ENCODE data around the gene ZNF680. TPM values are rescaled to one million over a fixed set of nuclear protein-coding genes. Genes with fewer than 3 reads are reported as not detected.

Gene ZNF680
- total RNA-seq, 3 donors from 2014 or later: 16.2 to 50.3 (median 34.1) TPM

GRCh38 chr7:64606385-64606784, 43.5 kb upstream of the ZNF680 start:
- no peak for DNase-seq (ENCODE audit: low spot score in 2 of 2)
- H3K36me3 ChIP-seq: no peaks in the 10 kb centered on the region

GRCh38 chr7:64603271-64603670, 40.4 kb upstream of the ZNF680 start:
- intact Hi-C loops (cut with DNase I; ENCODE audit: low total_unique reads): no loop called here
- Histone ChIP-seq H3K27me3 (no peaks in the 10 kb centered on the region), H3K4me3 (no peak overlapping the region), H3K9me3 (no peaks in the 10 kb centered on the region), H3K4me1 (no peaks in the 10 kb centered on the region), H3K36me3 (no peaks in the 10 kb centered on the region), H3K27ac (no peak overlapping the region)
- DNase-seq (ENCODE audit: low spot score in 2 of 2): no peak
- no peak for TF ChIP-seq POLR2A (IDR thresholded peaks at IDR 0.05)
- TF ChIP-seq CTCF (IDR thresholded peaks at IDR 0.05): no peak
- TF ChIP-seq POLR2AphosphoS5 (IDR thresholded peaks at IDR 0.05): no peak

More at GRCh38 chr7:64606385-64606784, 43.5 kb upstream of the ZNF680 start:
- intact Hi-C loops (cut with DNase I; ENCODE audit: low total_unique reads): no loop called here
- Histone ChIP-seq H3K4me1 (no peaks in the 10 kb centered on the region), H3K27me3 (no peaks in the 10 kb centered on the region), H3K9me3 (no peaks in the 10 kb centered on the region), H3K27ac (no peak overlapping the region), H3K4me3 (no peak overlapping the region)
- TF ChIP-seq POLR2A (IDR thresholded peaks at IDR 0.05) (no peak), POLR2AphosphoS5 (IDR thresholded peaks at IDR 0.05) (no peak), CTCF (IDR thresholded peaks at IDR 0.05) (no peak)

GRCh38 chr7:64602518-64602917, 39.6 kb upstream of the ZNF680 start:
- H3K27me3 ChIP-seq: no peaks in the 10 kb centered on the region
- H3K4me3 ChIP-seq: no peak overlapping the region
- no peak overlapping the region for H3K27ac ChIP-seq
- DNase-seq (ENCODE audit: low spot score in 2 of 2): no peak
- intact Hi-C loops (cut with DNase I; ENCODE audit: low total_unique reads): no loop called here
- no peaks in the 10 kb centered on the region for H3K9me3 ChIP-seq
- TF ChIP-seq POLR2A (IDR thresholded peaks at IDR 0.05) (no peak), CTCF (IDR thresholded peaks at IDR 0.05) (no peak), POLR2AphosphoS5 (IDR thresholded peaks at IDR 0.05) (no peak)
- no peaks in the 10 kb centered on the region for H3K36me3 ChIP-seq
- H3K4me1 ChIP-seq: no peaks in the 10 kb centered on the region

- H3K27me3 ChIP-seq: no peaks in the 10 kb centered on the region
- no peaks in the 10 kb centered on the region for H3K9me3 ChIP-seq
- no peak for DNase-seq (ENCODE audit: low spot score in 2 of 2)
- TF ChIP-seq POLR2A (IDR thresholded peaks at IDR 0.05) (no peak), CTCF (IDR thresholded peaks at IDR 0.05) (no peak), POLR2AphosphoS5 (IDR thresholded peaks at IDR 0.05) (no peak)
- H3K36me3 ChIP-seq: no peaks in the 10 kb centered on the region
- H3K27ac ChIP-seq: no peak overlapping the region
- H3K4me3 ChIP-seq: no peak overlapping the region
- H3K4me1 ChIP-seq: no peaks in the 10 kb centered on the region
- intact Hi-C loops (cut with DNase I; ENCODE audit: low total_unique reads): no loop called here
Observed at GRCh38 chr7:64602086-64602485, 39.2 kb upstream of the ZNF680 start.

- H3K36me3 ChIP-seq: no peaks in the 10 kb centered on the region
- TF ChIP-seq CTCF (IDR thresholded peaks at IDR 0.05): no peak
- TF ChIP-seq POLR2AphosphoS5 (IDR thresholded peaks at IDR 0.05): no peak
- TF ChIP-seq POLR2A (IDR thresholded peaks at IDR 0.05): no peak
- no peaks in the 10 kb centered on the region for H3K4me1 ChIP-seq
- no peaks in the 10 kb centered on the region for H3K9me3 ChIP-seq
- intact Hi-C loops (cut with DNase I; ENCODE audit: low total_unique reads): no loop called here
- H3K4me3 ChIP-seq: no peak overlapping the region
- peak in 1 of 2 donors; percentile 20 for DNase-seq (ENCODE audit: low spot score in 2 of 2)
- peak overlapping the region in 1 of 2 donors; percentile 25 for H3K27ac ChIP-seq
- no peaks in the 10 kb centered on the region for H3K27me3 ChIP-seq
Observed at GRCh38 chr7:64599359-64599758, 36.5 kb upstream of the ZNF680 start.

All from breast epithelium (tissue), 4 donors.